Ovary (tissue), 3 donors: ENCODE results near the gene AGBL5.

Source experiments
- CTCF ChIP-seq, 3 donors: fragments of 450-650 bp in 2 of 3; fragments of 200-600 bp in 1 of 3; IDR thresholded peaks; one replicate each; pipeline versions ENCODE4 v1.5.1 to v1.8.0; 2016 to 2022; ENCODE audit warnings: antibody characterized with exemption in 3 of 3, mild to moderate bottlenecking in 1 of 3
- EP300 ChIP-seq: sonication (generic); formaldehyde crosslinking; IDR thresholded peaks from one replicate; pipeline ENCODE4 v1.6.1; 2017; ENCODE audit warnings: antibody characterized with exemption
- donor health status: DM: no; HTN: no; CAD: no.

GRCh38 chr2:27083410-27084296 lies 32.2 kb downstream of the AGBL5 start:
- TF ChIP-seq CTCF (IDR thresholded peaks at IDR 0.05) = no peak
- no peak for TF ChIP-seq EP300
